Progenitor cell of endocrine pancreas (in vitro differentiated cells): Measurements from ENCODE around the gene DOCK1. TPM values are rescaled to one million over a fixed set of nuclear protein-coding genes. Genes with fewer than 3 reads are reported as not detected.
"Not testable (repeated sequence)": the region's sequence is repeated elsewhere in the genome, so short reads cannot be mapped to it uniquely, and the experiment has no call there.

Experiments used
- DNase-seq: peaks from one replicate; pipeline ENCODE4 v3.0.0; 2021; ENCODE audit warnings: low spot score; ENCODE audit not compliant: unreplicated experiment
- H3K27ac Mint-ChIP-seq: 2 replicates; pipeline ENCODE4 v1.8.0; 2021; ENCODE audit warnings: mild to moderate bottlenecking, moderate library complexity, mixed read lengths
- H3K27me3 Mint-ChIP-seq: 2 replicates; pipeline ENCODE4 v1.8.0; 2021; ENCODE audit warnings: mixed read lengths
- H3K36me3 Mint-ChIP-seq: 2 replicates; pipeline ENCODE4 v1.8.0; 2022; ENCODE audit warnings: mixed read lengths; ENCODE audit not compliant: insufficient read depth
- H3K4me1 Mint-ChIP-seq: 2 replicates; pipeline ENCODE4 v1.8.0; 2021; ENCODE audit warnings: low read depth, mixed read lengths
- H3K4me3 Mint-ChIP-seq: 2 replicates; pipeline ENCODE4 v1.8.0; 2021; ENCODE audit warnings: low read depth, mild to moderate bottlenecking, moderate library complexity, mixed read lengths
- H3K9me3 Mint-ChIP-seq: 2 replicates; pipeline ENCODE4 v1.8.0; 2021; ENCODE audit warnings: low read depth, mixed read lengths
- total RNA-seq: library from RNA; stranded (reverse); gene quantifications from 2 replicates; pipeline ENCODE4 v1.2.1, GENCODE V29; 2021
- TF ChIP-seq, protein P1 (sequence below): fragments of 200-600 bp; sonication (generic); IDR thresholded peaks from one replicate; pipeline ENCODE4 v1.5.0; 2021; ENCODE audit warnings: antibody characterized with exemption, mild to moderate bottlenecking; ENCODE audit not compliant: unreplicated experiment

The DOCK1 gene
- total RNA-seq, 1 donor from 2014 or later: 77.8 TPM

DNA sequence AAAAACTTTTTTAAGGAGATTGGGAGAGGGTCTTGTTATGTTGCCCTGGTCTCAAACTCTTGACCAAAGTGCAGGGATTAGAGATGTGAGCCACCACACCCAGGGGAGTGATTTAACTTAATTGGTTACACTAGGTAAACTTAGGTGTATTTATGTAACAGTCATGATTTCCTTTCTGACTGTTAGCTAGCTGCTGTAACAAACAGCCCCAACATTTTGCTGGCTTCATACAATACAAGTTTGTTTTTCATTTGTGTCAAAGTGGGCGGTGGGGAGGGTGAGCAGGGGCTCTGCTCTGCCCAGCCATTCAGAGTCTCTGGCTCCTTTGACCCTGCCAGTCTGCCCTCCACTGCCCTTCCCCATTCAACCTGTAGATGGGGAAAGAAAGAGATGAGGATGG lies 9.3 kb downstream of the DOCK1 start:
- peaks cover 23% of the 10 kb centered on the region for H3K4me1 Mint-ChIP-seq
- H3K9me3 Mint-ChIP-seq: no peaks in the 10 kb centered on the region
- TF ChIP-seq, protein P1, sequence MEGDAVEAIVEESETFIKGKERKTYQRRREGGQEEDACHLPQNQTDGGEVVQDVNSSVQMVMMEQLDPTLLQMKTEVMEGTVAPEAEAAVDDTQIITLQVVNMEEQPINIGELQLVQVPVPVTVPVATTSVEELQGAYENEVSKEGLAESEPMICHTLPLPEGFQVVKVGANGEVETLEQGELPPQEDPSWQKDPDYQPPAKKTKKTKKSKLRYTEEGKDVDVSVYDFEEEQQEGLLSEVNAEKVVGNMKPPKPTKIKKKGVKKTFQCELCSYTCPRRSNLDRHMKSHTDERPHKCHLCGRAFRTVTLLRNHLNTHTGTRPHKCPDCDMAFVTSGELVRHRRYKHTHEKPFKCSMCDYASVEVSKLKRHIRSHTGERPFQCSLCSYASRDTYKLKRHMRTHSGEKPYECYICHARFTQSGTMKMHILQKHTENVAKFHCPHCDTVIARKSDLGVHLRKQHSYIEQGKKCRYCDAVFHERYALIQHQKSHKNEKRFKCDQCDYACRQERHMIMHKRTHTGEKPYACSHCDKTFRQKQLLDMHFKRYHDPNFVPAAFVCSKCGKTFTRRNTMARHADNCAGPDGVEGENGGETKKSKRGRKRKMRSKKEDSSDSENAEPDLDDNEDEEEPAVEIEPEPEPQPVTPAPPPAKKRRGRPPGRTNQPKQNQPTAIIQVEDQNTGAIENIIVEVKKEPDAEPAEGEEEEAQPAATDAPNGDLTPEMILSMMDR: no peak
- DNase-seq: no peak
- no peak overlapping the region for H3K4me3 Mint-ChIP-seq
- peaks cover 18% of the 10 kb centered on the region for H3K36me3 Mint-ChIP-seq
- no peak overlapping the region for H3K27ac Mint-ChIP-seq
- H3K27me3 Mint-ChIP-seq: peaks cover 43% of the 10 kb centered on the region

- H3K27ac Mint-ChIP-seq, DNase-seq, H3K9me3 Mint-ChIP-seq, H3K4me3 Mint-ChIP-seq: not testable (repeated sequence)
- Mint-ChIP-seq H3K36me3 (peaks cover 19% of the 10 kb centered on the region), H3K27me3 (peaks cover 28% of the 10 kb centered on the region), H3K4me1 (peaks cover 19% of the 10 kb centered on the region)
Observed at GRCh38 chr10:126916952-126917351, 11.7 kb downstream of the DOCK1 start.

GRCh38 chr10:126917375-126917774 lies 12.1 kb downstream of the DOCK1 start:
- TF ChIP-seq, protein P1: no peak
- H3K27me3 Mint-ChIP-seq: peaks cover 31% of the 10 kb centered on the region
- peaks cover 19% of the 10 kb centered on the region for H3K4me1 Mint-ChIP-seq
- peaks cover 3% of the 10 kb centered on the region for H3K9me3 Mint-ChIP-seq
- no peak overlapping the region for H3K27ac Mint-ChIP-seq
- no peak overlapping the region for H3K4me3 Mint-ChIP-seq
- H3K36me3 Mint-ChIP-seq: peaks cover 20% of the 10 kb centered on the region
- DNase-seq: no peak

DNA sequence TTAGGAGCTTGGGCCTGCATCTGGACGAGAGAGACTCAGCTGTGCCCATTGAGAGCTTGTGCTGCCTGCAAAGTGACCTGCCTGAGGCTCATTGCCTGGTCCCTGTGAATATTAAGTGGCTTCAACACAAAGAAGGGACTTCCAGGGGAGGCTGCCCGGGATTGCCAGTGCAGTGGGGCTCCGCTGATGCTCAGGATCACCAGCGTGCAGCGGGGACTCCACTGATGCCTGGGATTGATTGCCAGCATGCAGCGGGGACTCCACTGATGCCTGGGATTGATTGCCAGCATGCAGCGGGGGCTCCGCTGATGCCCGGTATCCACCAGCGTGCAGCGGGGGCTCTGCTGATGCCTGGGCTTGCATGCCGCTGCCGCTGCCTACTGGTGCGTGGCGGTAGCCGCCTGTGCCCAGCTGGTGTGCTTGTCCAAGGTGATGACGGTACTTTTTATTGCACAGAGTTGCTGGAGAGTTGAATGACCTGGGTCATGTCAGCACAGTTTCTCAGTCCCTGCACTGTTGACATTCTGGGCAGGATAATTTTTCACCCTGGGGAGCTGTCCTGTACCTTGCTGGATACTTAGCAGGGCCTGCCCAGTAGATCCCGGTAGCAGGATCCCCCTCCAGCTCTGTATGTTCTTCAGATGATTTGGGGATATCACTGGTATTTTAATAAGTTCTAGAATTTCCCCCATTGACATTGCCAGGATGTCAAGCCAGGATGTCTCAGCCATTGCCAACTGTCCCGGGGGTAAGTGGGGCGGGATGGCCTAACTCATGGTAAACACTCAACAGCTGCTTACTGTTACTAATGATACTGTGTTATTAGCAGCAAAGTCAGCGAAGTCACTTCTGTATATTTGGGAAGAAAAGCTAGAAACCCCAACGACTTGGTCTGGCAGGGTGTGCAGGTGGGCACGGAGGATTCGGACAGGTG lies 13.0 kb downstream of the DOCK1 start:
- H3K27me3 Mint-ChIP-seq: peaks cover 32% of the 10 kb centered on the region
- H3K4me1 Mint-ChIP-seq: peaks cover 15% of the 10 kb centered on the region
- no peak for DNase-seq
- H3K4me3 Mint-ChIP-seq: no peak overlapping the region
- H3K27ac Mint-ChIP-seq: no peak overlapping the region
- H3K9me3 Mint-ChIP-seq: peaks cover 3% of the 10 kb centered on the region
- peaks cover 21% of the 10 kb centered on the region for H3K36me3 Mint-ChIP-seq
- TF ChIP-seq, protein P1: no peak

DNA sequence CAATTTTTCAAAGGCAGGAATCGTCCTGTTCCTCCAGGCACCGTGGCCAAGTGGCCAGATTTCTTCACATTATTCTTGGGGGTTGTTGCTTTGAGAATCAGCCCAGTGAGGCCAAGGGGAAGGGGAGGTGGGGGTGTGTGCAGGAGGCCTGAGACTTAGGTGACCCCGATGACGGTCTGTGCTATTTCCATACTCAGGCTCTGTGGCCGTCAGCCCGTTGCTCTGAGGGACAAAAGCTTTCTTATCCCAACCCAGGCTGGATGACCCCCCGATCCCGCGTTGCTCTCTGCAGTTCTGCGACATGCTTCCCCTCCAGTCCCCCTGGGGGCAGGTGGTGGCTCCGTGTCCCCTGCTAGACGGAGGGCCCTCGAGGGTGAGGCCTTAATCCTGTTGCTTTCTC lies 14.2 kb downstream of the DOCK1 start:
- Mint-ChIP-seq H3K4me3 (no peak overlapping the region), H3K36me3 (peaks cover 18% of the 10 kb centered on the region), H3K4me1 (peaks cover 6% of the 10 kb centered on the region), H3K27ac (no peak overlapping the region), H3K9me3 (peaks cover 3% of the 10 kb centered on the region), H3K27me3 (peaks cover 32% of the 10 kb centered on the region)
- TF ChIP-seq, protein P1: no peak
- DNase-seq: no peak

GRCh38 chr10:126921162-126921561 lies 15.9 kb downstream of the DOCK1 start:
- H3K27ac Mint-ChIP-seq: no peak overlapping the region
- H3K4me1 Mint-ChIP-seq: peaks cover 4% of the 10 kb centered on the region
- DNase-seq: no peak
- peaks cover 3% of the 10 kb centered on the region for H3K9me3 Mint-ChIP-seq
- peaks cover 26% of the 10 kb centered on the region for H3K27me3 Mint-ChIP-seq
- TF ChIP-seq, protein P1: no peak
- H3K4me3 Mint-ChIP-seq: no peak overlapping the region
- peaks cover 14% of the 10 kb centered on the region for H3K36me3 Mint-ChIP-seq
